Panc1 (cell line): Measurements from ENCODE around the gene MAP7. TPM values are rescaled to one million over a fixed set of nuclear protein-coding genes. Genes with fewer than 3 reads are reported as not detected.

ENCODE experiments used
- ATAC-seq: fragments of 200-7000 bp; cut with Tn5 transposase; 2 replicates; pipeline ENCODE4 v1.9.1; 2020; ENCODE audit warnings: mild to moderate bottlenecking, moderate library complexity
- BruUV-seq: library from RNA; stranded (reverse); fragments of 400-500 nt; replicated peaks from 2 replicates; lab custom pipeline; 2021; lab: Mats Ljungman, UMichigan
- CTCF ChIA-PET: fragments of 300-600 bp; sonication (Branson Sonifier 250); formaldehyde crosslinking; loops from one replicate; lab custom pipeline; 2022; ENCODE audit warnings: antibody characterized with exemption; lab: Charles Lee
- POLR2A ChIA-PET: fragments of 300-600 bp; sonication (Branson Sonifier 250); formaldehyde crosslinking; loops from one replicate; lab custom pipeline; 2022; ENCODE audit warnings: antibody characterized with exemption; lab: Charles Lee
- DNase-seq: peaks from one replicate; pipeline ENCODE4 v3.0.0-alpha.2; 2010; ENCODE audit warnings: low read depth, low spot score
- H3K27ac ChIP-seq: 2 replicates; pipeline ENCODE4 v1.5.1; 2011; ENCODE audit warnings: mild to moderate bottlenecking, low read length, inconsistent platforms
- H3K27me3 ChIP-seq: fragments of 200-500 bp; sonication (Bioruptor generic); 2 replicates; pipeline ENCODE4 v1.6.0; 2014; ENCODE audit warnings: low read length, inconsistent platforms; ENCODE audit not compliant: control insufficient read depth, insufficient read depth
- H3K36me3 ChIP-seq: fragments of 200-500 bp; sonication (Bioruptor generic); 2 replicates; pipeline ENCODE4 v1.5.1; 2014; ENCODE audit warnings: inconsistent platforms, mild to moderate bottlenecking, low read length, moderate library complexity; ENCODE audit not compliant: control insufficient read depth, insufficient read depth
- H3K4me1 ChIP-seq: 2 replicates; pipeline ENCODE4 v1.5.1; 2011; ENCODE audit warnings: inconsistent platforms, mild to moderate bottlenecking, low read length, moderate library complexity; ENCODE audit not compliant: control insufficient read depth, insufficient read depth
- H3K4me3 ChIP-seq, 2 experiments: 2 replicates each; pipeline ENCODE4 v1.5.1; 2011 to 2012; ENCODE audit warnings: low read depth in 2 of 2, low read length in 2 of 2, mild to moderate bottlenecking in 2 of 2, inconsistent platforms in 1 of 2, moderate library complexity in 1 of 2
- H3K9me3 ChIP-seq: fragments of 200-500 bp; sonication (Bioruptor generic); 2 replicates; pipeline ENCODE4 v1.5.1; 2014; ENCODE audit warnings: low read depth, mild to moderate bottlenecking, inconsistent platforms, low read length, moderate library complexity; ENCODE audit not compliant: control insufficient read depth, insufficient read depth
- POLR2AphosphoS5 ChIP-seq: IDR thresholded peaks from 2 replicates; pipeline ENCODE4 v1.6.1; 2012; ENCODE audit warnings: mild to moderate bottlenecking, low read depth, low read length, moderate library complexity
- SIN3A ChIP-seq: IDR thresholded peaks from 2 replicates; pipeline ENCODE4 v1.6.1; 2012; ENCODE audit warnings: low read depth, mild to moderate bottlenecking, low read length, moderate library complexity, borderline replicate concordance; ENCODE audit not compliant: insufficient read depth
- TCF7L2 ChIP-seq: IDR thresholded peaks from 2 replicates; pipeline ENCODE4 v1.6.1; 2011; ENCODE audit warnings: mild to moderate bottlenecking, low read depth, low read length, inconsistent platforms
- in situ Hi-C: cut with HindIII; loops from 2 replicates; pipeline ENCODE4 v1.10.0; 2016; ENCODE audit warnings: low sequenced_read_pairs, low pct_unique_long_range_greater_than_20kb
- intact Hi-C: fragments of 100-400 bp; cut with micrococcal nuclease; formaldehyde crosslinking; loops from one replicate; pipeline ENCODE4 v1.10.0; 2022; ENCODE audit not compliant: unreplicated experiment
- total RNA-seq: library from RNA; stranded (reverse); gene quantifications from one replicate; pipeline ENCODE4 v1.2.1, GENCODE V29; 2021; ENCODE audit not compliant: unreplicated experiment
- TF ChIP-seq, protein P1 (sequence below), 2 experiments: IDR thresholded peaks; 2 replicates each; pipeline ENCODE4 v1.6.1; 2011 to 2012; ENCODE audit warnings: low read depth in 2 of 2, control low read depth in 1 of 2, low read length in 1 of 2, mild to moderate bottlenecking in 1 of 2, moderate library complexity in 1 of 2; ENCODE audit not compliant: insufficient read depth in 1 of 2
- TF ChIP-seq, protein P2 (sequence below): fragments of 450-650 bp; IDR thresholded peaks from 2 replicates; pipeline ENCODE4 v1.5.1; 2017; ENCODE audit warnings: mild to moderate bottlenecking

Gene MAP7
- total RNA-seq, 1 experiment from 2014 or later = 1.8 TPM

DNA sequence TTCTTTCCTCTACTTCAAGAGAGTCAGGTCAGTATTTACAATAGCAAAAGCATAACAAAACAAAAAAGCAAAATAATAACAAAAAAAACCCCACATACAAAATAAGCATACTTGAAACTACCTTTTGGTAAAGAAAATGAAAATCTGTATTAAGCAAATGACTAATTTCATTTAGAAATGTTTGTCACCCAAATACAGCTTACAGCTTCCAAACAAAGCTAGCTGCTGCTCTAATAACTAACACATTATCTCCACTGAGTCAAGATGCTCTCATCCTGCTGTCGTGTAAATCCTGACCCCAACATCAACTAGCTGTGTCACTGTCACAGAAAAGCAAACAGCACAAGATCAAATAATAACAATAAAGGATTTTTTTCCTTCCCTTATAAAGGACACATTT is 21.7 kb downstream of the MAP7 start:
- DNase-seq = no peak
- no peak for ATAC-seq
- H3K27me3 ChIP-seq = no peaks in the 10 kb centered on the region
- ChIA-PET CTCF (no interaction called here), POLR2A (no interaction called here)
- intact Hi-C loops = no loop called here
- H3K27ac ChIP-seq = no peak overlapping the region
- BruUV-seq = no TSS peak
- no peaks in the 10 kb centered on the region for H3K36me3 ChIP-seq
- no peaks in the 10 kb centered on the region for H3K9me3 ChIP-seq
- no peak overlapping the region for H3K4me3 ChIP-seq
- TF ChIP-seq, protein P1, sequence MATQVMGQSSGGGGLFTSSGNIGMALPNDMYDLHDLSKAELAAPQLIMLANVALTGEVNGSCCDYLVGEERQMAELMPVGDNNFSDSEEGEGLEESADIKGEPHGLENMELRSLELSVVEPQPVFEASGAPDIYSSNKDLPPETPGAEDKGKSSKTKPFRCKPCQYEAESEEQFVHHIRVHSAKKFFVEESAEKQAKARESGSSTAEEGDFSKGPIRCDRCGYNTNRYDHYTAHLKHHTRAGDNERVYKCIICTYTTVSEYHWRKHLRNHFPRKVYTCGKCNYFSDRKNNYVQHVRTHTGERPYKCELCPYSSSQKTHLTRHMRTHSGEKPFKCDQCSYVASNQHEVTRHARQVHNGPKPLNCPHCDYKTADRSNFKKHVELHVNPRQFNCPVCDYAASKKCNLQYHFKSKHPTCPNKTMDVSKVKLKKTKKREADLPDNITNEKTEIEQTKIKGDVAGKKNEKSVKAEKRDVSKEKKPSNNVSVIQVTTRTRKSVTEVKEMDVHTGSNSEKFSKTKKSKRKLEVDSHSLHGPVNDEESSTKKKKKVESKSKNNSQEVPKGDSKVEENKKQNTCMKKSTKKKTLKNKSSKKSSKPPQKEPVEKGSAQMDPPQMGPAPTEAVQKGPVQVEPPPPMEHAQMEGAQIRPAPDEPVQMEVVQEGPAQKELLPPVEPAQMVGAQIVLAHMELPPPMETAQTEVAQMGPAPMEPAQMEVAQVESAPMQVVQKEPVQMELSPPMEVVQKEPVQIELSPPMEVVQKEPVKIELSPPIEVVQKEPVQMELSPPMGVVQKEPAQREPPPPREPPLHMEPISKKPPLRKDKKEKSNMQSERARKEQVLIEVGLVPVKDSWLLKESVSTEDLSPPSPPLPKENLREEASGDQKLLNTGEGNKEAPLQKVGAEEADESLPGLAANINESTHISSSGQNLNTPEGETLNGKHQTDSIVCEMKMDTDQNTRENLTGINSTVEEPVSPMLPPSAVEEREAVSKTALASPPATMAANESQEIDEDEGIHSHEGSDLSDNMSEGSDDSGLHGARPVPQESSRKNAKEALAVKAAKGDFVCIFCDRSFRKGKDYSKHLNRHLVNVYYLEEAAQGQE (IDR thresholded peaks at IDR 0.05; ENCODE audit: insufficient read depth in 1 of 2, low read depth in 2 of 2, low read length in 1 of 2) = no peak
- TF ChIP-seq SIN3A (no peak), TCF7L2 (no peak), POLR2AphosphoS5 (no peak)
- TF ChIP-seq, protein P2, sequence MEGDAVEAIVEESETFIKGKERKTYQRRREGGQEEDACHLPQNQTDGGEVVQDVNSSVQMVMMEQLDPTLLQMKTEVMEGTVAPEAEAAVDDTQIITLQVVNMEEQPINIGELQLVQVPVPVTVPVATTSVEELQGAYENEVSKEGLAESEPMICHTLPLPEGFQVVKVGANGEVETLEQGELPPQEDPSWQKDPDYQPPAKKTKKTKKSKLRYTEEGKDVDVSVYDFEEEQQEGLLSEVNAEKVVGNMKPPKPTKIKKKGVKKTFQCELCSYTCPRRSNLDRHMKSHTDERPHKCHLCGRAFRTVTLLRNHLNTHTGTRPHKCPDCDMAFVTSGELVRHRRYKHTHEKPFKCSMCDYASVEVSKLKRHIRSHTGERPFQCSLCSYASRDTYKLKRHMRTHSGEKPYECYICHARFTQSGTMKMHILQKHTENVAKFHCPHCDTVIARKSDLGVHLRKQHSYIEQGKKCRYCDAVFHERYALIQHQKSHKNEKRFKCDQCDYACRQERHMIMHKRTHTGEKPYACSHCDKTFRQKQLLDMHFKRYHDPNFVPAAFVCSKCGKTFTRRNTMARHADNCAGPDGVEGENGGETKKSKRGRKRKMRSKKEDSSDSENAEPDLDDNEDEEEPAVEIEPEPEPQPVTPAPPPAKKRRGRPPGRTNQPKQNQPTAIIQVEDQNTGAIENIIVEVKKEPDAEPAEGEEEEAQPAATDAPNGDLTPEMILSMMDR = no peak
- H3K4me1 ChIP-seq = peaks cover 7% of the 10 kb centered on the region; the same call in 1 of the 2 replicates
- in situ Hi-C loops = no loop called here

DNA sequence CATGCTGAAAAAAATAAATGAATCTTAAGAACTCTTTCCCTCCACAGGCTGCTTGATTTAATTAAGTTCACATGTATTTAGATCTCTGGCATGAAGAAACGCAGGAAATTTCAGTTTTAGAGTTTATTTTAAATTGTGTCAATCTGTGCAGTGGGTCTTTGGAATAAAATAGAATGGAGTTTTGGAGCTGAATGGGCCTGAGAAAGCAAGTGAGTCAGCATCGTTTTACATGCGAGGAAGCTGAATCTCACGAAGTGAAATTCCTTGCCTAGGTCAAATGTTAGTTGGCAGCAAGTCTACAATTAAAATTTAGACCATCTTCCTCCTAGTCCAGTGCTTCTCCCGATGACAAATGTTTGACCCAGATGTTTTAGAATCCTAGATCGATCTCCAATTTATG is 22.4 kb downstream of the MAP7 start:
- peaks cover 7% of the 10 kb centered on the region; the same call in 1 of the 2 replicates for H3K4me1 ChIP-seq
- no peak for ATAC-seq
- H3K4me3 ChIP-seq = no peak overlapping the region
- intact Hi-C loops (no loop called here), in situ Hi-C loops (no loop called here)
- POLR2A ChIA-PET = no interaction called here
- no peak overlapping the region for H3K27ac ChIP-seq
- TF ChIP-seq SIN3A (no peak), POLR2AphosphoS5 (no peak), TCF7L2 (no peak)
- TF ChIP-seq, protein P2 = no peak
- TF ChIP-seq, protein P1 (IDR thresholded peaks at IDR 0.05; ENCODE audit: insufficient read depth in 1 of 2, low read depth in 2 of 2, low read length in 1 of 2) = no peak
- no TSS peak for BruUV-seq
- no peaks in the 10 kb centered on the region for H3K36me3 ChIP-seq
- no peaks in the 10 kb centered on the region for H3K9me3 ChIP-seq
- no peak for DNase-seq
- no peaks in the 10 kb centered on the region for H3K27me3 ChIP-seq
- CTCF ChIA-PET = no interaction called here
